ENCODE measurements around the gene ST6GAL1. TPM values are rescaled to one million over a fixed set of nuclear protein-coding genes. Genes with fewer than 3 reads are reported as not detected.

The ST6GAL1 gene
- total RNA-seq, 6 donors from 2014 or later: 72.6 to 141 (median 93.3) TPM

DNA sequence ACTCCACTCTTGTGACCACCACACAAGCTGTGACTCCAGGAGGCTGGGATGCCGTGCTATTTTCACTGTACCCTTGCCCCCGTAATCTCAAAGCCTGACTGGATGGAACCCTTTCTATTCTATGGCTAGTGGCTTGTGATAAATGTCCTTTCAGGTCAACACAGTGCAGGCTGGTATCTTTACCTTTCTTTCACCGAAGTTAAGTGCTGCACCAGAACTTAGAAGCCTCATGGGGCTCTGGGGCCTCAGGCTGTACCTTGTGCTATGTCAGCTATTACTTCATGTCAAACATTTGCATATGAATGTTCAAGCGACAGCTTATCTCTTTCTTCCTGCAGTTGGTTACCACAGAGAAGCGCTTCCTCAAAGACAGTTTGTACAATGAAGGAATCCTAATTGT, 142.2 kb downstream of the ST6GAL1 start:
- Histone ChIP-seq H3K9me3 (no peaks in the 10 kb centered on the region), H3K4me3 (no peak overlapping the region), H3K4me1 (no peaks in the 10 kb centered on the region), H3K27me3 (no peaks in the 10 kb centered on the region), H3K36me3 (peaks cover 5 to 53% (median 28%) of the 10 kb centered on the region in 4 donors), H3K27ac (no peak overlapping the region)
- TF ChIP-seq, protein P1, sequence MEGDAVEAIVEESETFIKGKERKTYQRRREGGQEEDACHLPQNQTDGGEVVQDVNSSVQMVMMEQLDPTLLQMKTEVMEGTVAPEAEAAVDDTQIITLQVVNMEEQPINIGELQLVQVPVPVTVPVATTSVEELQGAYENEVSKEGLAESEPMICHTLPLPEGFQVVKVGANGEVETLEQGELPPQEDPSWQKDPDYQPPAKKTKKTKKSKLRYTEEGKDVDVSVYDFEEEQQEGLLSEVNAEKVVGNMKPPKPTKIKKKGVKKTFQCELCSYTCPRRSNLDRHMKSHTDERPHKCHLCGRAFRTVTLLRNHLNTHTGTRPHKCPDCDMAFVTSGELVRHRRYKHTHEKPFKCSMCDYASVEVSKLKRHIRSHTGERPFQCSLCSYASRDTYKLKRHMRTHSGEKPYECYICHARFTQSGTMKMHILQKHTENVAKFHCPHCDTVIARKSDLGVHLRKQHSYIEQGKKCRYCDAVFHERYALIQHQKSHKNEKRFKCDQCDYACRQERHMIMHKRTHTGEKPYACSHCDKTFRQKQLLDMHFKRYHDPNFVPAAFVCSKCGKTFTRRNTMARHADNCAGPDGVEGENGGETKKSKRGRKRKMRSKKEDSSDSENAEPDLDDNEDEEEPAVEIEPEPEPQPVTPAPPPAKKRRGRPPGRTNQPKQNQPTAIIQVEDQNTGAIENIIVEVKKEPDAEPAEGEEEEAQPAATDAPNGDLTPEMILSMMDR (IDR thresholded peaks at IDR 0.05): no peak
- TF ChIP-seq POLR2AphosphoS5 (IDR thresholded peaks at IDR 0.05) (no peak), POLR2A (IDR thresholded peaks at IDR 0.05) (no peak), EP300 (IDR thresholded peaks at IDR 0.05) (no peak)
- ATAC-seq (ENCODE audit: low FRiP score in 2 of 2) (no peak), DNase-seq (no peak)
- 80 to 86% methylated on average over 5 of the region's 5 CpGs for WGBS, 2 donors

DNA sequence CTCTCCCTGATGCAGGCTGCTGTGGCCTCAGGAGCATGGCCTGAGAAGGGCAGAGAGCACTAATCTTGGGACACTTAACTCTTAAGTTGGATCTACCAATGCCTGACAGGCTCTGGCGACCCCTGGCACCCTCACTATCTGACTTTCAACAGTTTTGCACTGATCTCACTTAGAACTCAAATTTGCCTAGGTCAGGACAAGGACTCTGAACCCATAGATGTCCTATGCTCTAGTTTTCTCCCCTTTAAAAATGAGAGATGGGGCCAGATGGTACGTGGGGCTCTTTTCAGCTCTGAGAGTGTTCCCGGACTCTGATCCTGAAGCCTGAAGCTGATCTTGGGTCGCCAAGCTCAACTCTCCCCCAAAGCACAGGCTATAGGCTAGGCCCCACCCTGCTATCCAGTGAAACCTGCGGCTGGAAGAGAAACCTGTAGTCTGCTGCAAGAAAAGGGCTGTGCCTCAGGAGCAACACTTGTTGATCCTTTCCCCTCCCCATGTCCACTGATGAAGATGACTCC, 143.3 kb downstream of the ST6GAL1 start:
- peaks cover 5 to 58% (median 30%) of the 10 kb centered on the region in 4 donors for H3K36me3 ChIP-seq

DNA sequence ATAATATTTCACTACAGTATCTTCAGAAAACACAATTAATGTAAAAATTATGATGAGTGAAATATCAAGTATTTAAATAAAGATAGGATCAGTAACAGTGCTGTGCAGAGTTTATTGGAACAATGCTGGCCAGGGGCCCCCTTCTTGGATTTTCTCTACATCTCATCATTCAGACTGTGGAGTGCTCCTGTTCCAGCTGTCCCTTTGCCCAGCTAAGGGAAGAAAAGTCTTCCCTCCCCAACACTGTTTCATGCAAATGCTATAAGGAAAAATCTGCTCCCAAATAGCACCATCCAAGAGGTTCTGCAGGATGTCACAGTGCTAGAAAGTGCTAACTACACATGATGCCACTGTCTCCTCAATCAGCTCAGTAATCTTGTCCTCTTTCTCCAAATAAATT, 144.5 kb downstream of the ST6GAL1 start:
- no peaks in the 10 kb centered on the region for H3K27me3 ChIP-seq
- no peak overlapping the region for H3K27ac ChIP-seq
- H3K4me1 ChIP-seq: no peaks in the 10 kb centered on the region
- no peak overlapping the region for H3K4me3 ChIP-seq
- TF ChIP-seq POLR2A (IDR thresholded peaks at IDR 0.05) (no peak), POLR2AphosphoS5 (IDR thresholded peaks at IDR 0.05) (no peak), EP300 (IDR thresholded peaks at IDR 0.05) (no peak)
- TF ChIP-seq, protein P1 (IDR thresholded peaks at IDR 0.05): no peak
- ATAC-seq (ENCODE audit: low FRiP score in 2 of 2) (no peak), DNase-seq (no peak)
- no peaks in the 10 kb centered on the region for H3K9me3 ChIP-seq
- H3K36me3 ChIP-seq: peaks cover 5 to 58% (median 29%) of the 10 kb centered on the region in 4 donors

More for the DNA sequence above, 143.3 kb downstream of the ST6GAL1 start:
- TF ChIP-seq POLR2A (IDR thresholded peaks at IDR 0.05): no peak
- TF ChIP-seq, protein P1 (IDR thresholded peaks at IDR 0.05): no peak
- no peak for TF ChIP-seq POLR2AphosphoS5 (IDR thresholded peaks at IDR 0.05)
- TF ChIP-seq EP300 (IDR thresholded peaks at IDR 0.05): no peak
- no peaks in the 10 kb centered on the region for H3K27me3 ChIP-seq
- ATAC-seq (ENCODE audit: low FRiP score in 2 of 2) (no peak), DNase-seq (no peak)
- WGBS, 2 donors: 91 to 93% methylated on average over 5 of the region's 5 CpGs
- no peak overlapping the region for H3K27ac ChIP-seq
- H3K4me3 ChIP-seq: no peak overlapping the region
- H3K4me1 ChIP-seq: no peaks in the 10 kb centered on the region
- H3K9me3 ChIP-seq: no peaks in the 10 kb centered on the region

DNA sequence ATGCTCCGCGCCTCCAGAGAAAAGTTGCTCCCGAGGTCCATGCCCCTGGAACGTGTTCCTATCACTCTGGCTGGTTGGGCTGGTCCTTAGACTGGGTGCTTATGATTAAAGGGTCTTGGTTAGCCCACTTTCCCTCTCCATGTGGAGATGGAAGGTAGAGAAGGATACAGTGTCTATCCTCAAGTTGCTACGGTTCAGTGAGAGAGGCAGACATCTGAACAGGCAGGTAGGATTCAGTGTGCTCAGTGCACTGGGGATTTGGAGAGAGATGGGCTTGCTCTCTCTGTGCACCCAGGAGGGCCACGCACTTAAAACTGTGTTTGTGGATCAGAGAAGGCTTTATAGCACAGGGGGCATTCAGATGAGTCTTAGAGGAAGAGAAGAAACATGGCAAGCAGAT, 146.0 kb downstream of the ST6GAL1 start:
- H3K4me1 ChIP-seq: no peaks in the 10 kb centered on the region
- no peak overlapping the region for H3K27ac ChIP-seq
- H3K27me3 ChIP-seq: no peaks in the 10 kb centered on the region
- no peaks in the 10 kb centered on the region for H3K9me3 ChIP-seq
- H3K36me3 ChIP-seq: peaks cover 5 to 58% (median 28%) of the 10 kb centered on the region in 4 donors
- no peak overlapping the region for H3K4me3 ChIP-seq
- TF ChIP-seq, protein P1 (IDR thresholded peaks at IDR 0.05): no peak
- no peak for DNase-seq
- no peak for ATAC-seq (ENCODE audit: low FRiP score in 2 of 2)
- WGBS, 2 donors: 86 to 92% methylated on average over 6 of the region's 6 CpGs

DNA sequence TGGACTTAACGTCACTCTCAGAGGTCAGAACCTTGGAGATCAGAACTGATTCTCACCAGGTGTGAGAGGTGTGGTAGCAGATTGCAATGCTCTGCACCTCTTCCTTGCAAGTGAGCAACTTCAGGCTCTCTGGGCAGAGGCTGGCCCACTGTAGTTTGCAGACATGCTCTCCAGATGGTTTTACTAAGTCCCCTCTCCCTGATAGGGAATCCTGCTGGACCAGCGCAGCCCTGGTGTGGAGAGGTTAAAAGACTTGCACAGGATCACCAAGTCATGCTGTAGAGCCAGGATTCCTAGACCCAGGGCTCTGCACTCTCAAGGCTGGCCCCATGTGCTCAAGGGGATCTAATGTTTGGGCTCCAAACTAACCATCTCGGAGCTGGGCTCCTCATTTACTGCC, 146.8 kb downstream of the ST6GAL1 start:
- H3K4me3 ChIP-seq: no peak overlapping the region
- ATAC-seq (ENCODE audit: low FRiP score in 2 of 2): no peak
- no peaks in the 10 kb centered on the region for H3K27me3 ChIP-seq
- no peak for TF ChIP-seq POLR2AphosphoS5 (IDR thresholded peaks at IDR 0.05)
- no peak for TF ChIP-seq EP300 (IDR thresholded peaks at IDR 0.05)
- TF ChIP-seq POLR2A (IDR thresholded peaks at IDR 0.05): no peak
- TF ChIP-seq, protein P1 (IDR thresholded peaks at IDR 0.05): no peak
- WGBS, 2 donors: 98 to 100% methylated on average over 2 to 3 of the region's 3 CpGs
- no peaks in the 10 kb centered on the region for H3K4me1 ChIP-seq
- H3K27ac ChIP-seq: no peak overlapping the region
- peaks cover 5 to 55% (median 28%) of the 10 kb centered on the region in 4 donors for H3K36me3 ChIP-seq
- no peak for DNase-seq
- no peaks in the 10 kb centered on the region for H3K9me3 ChIP-seq

Measured in upper lobe of left lung (tissue), 6 donors.